Measurements from ENCODE around the gene SLC25A25.
A peak's percentile ranks its signal among the peaks of the same experiment; 100 is the strongest.

- TF ChIP-seq EZH2 (IDR thresholded peaks at IDR 0.05) (no peak), FOXP2 (optimal IDR thresholded peaks at IDR 0.05; ENCODE audit: control extremely low read depth, extremely low read length, insufficient read depth) (no peak), POLR2AphosphoS5 (IDR thresholded peaks at IDR 0.05; ENCODE audit: borderline replicate concordance, low read depth, low read length) (peak; percentile 76)
These were observed at the start of gene SLC25A25 for GRCh38 chr9:128067645-128068385.
